Measurements from ENCODE around the gene TNPO2. TPM values are rescaled to one million over a fixed set of nuclear protein-coding genes. Genes with fewer than 3 reads are reported as not detected.

Gene TNPO2
- total and polyA plus RNA-seq, 2 of the 13 experiments (the other 11 are each of a cell fraction or from before 2014, with no cell fraction given): 31.7 to 61.0 TPM

GRCh38 chr19:12666265-12667048, 57.3 kb downstream of the TNPO2 start, which contains the start of the genes MAN2B1 and WDR83 (continued):
- TF ChIP-seq ZNF281 (CRISPR knock-in tag; IDR thresholded peaks at IDR 0.05; ENCODE audit: borderline replicate concordance) (no peak), ZNF879 (CRISPR knock-in tag; IDR thresholded peaks at IDR 0.05) (no peak), RFX5 (IDR thresholded peaks at IDR 0.05; ENCODE audit: low read depth, low read length) (no peak), ZNF20 (CRISPR knock-in tag; IDR thresholded peaks at IDR 0.05) (no peak), ZNF33A (CRISPR knock-in tag; IDR thresholded peaks at IDR 0.05; ENCODE audit: borderline replicate concordance) (no peak), SALL2 (CRISPR knock-in tag; IDR thresholded peaks at IDR 0.05) (0 out of 2 replicates have a peak, but pooled peaks have one; percentile 40), ZNF142 (CRISPR knock-in tag; IDR thresholded peaks at IDR 0.05) (no peak), ZHX1 (CRISPR knock-in tag; IDR thresholded peaks at IDR 0.05; ENCODE audit: low read depth) (no peak), GLI4 (CRISPR knock-in tag; IDR thresholded peaks at IDR 0.05; ENCODE audit: borderline replicate concordance) (no peak), ZNF280B (CRISPR knock-in tag; IDR thresholded peaks at IDR 0.05; ENCODE audit: borderline replicate concordance) (no peak), DZIP1 (CRISPR knock-in tag; IDR thresholded peaks at IDR 0.05) (no peak)
